HG03457 (cell line): ENCODE results near the gene TPT1.
"Not testable (repeated sequence)": the region's sequence is repeated elsewhere in the genome, so short reads cannot be mapped to it uniquely, and the experiment has no call there.

ENCODE experiments used
- ATAC-seq: cut with Tn5 transposase; IDR thresholded peaks from one replicate; pipeline ENCODE4 v1.9.1; 2021; ENCODE audit warnings: moderate number of reproducible peaks; ENCODE audit not compliant: unreplicated experiment

The TPT1 gene

GRCh38 chr13:45368005-45368404, 27.0 kb upstream of the TPT1 start:
- ATAC-seq: no peak

GRCh38 chr13:45367358-45367757, 26.4 kb upstream of the TPT1 start:
- peak; percentile 92 for ATAC-seq

GRCh38 chr13:45365558-45365885, 24.5 kb upstream of the TPT1 start:
- ATAC-seq: no peak

- ATAC-seq: no peak
Observed at GRCh38 chr13:45364876-45365557, 24.0 kb upstream of the TPT1 start.

- ATAC-seq: no peak
Observed at GRCh38 chr13:45362939-45363338, 22.0 kb upstream of the TPT1 start.

GRCh38 chr13:45361596-45362206, 20.7 kb upstream of the TPT1 start:
- ATAC-seq: no peak

GRCh38 chr13:45356966-45357672, 16.1 kb upstream of the TPT1 start:
- no peak for ATAC-seq

- ATAC-seq: no peak
Observed at GRCh38 chr13:45353895-45354294, 12.9 kb upstream of the TPT1 start.

- no peak for ATAC-seq
Observed at GRCh38 chr13:45352031-45352430, 11.0 kb upstream of the TPT1 start.

GRCh38 chr13:45350152-45350551, 9.2 kb upstream of the TPT1 start:
- no peak for ATAC-seq

- ATAC-seq: no peak
Observed at GRCh38 chr13:45349438-45349837, 8.5 kb upstream of the TPT1 start.

GRCh38 chr13:45344064-45344463, 3.1 kb upstream of the TPT1 start:
- ATAC-seq: not testable (repeated sequence)

- not testable (repeated sequence) for ATAC-seq
Observed at GRCh38 chr13:45343102-45343501, 2.1 kb upstream of the TPT1 start.

GRCh38 chr13:45342668-45343067, 1.7 kb upstream of the TPT1 start:
- not testable (repeated sequence) for ATAC-seq

- ATAC-seq: no peak
Observed at GRCh38 chr13:45341799-45342500, 967 bp upstream of the TPT1 start.

GRCh38 chr13:45340422-45341033, 455 bp downstream of the TPT1 start:
- peak; percentile 31 for ATAC-seq

GRCh38 chr13:45339867-45340266, 1.1 kb downstream of the TPT1 start:
- no peak for ATAC-seq

- no peak for ATAC-seq
Observed at GRCh38 chr13:45339399-45339798, 1.6 kb downstream of the TPT1 start.

- ATAC-seq: no peak
Observed at GRCh38 chr13:45337803-45338202, 3.2 kb downstream of the TPT1 start.

- no peak for ATAC-seq
Observed at GRCh38 chr13:45337395-45337794, 3.6 kb downstream of the TPT1 start.
